Neural progenitor cell (in vitro differentiated cells): ENCODE measurements around the gene GCNT4.

Experiments
- EZH2phosphoT487 ChIP-seq: fragments of 200-600 bp; sonication (generic); IDR thresholded peaks from 2 replicates; pipeline ENCODE4 v1.6.1; 2017; ENCODE audit warnings: antibody characterized with exemption
- TF ChIP-seq, protein P1 (sequence below): fragments of 200-600 bp; sonication (generic); IDR thresholded peaks from 2 replicates; pipeline ENCODE4 v1.5.1; 2017; ENCODE audit warnings: antibody characterized with exemption, mild to moderate bottlenecking

DNA sequence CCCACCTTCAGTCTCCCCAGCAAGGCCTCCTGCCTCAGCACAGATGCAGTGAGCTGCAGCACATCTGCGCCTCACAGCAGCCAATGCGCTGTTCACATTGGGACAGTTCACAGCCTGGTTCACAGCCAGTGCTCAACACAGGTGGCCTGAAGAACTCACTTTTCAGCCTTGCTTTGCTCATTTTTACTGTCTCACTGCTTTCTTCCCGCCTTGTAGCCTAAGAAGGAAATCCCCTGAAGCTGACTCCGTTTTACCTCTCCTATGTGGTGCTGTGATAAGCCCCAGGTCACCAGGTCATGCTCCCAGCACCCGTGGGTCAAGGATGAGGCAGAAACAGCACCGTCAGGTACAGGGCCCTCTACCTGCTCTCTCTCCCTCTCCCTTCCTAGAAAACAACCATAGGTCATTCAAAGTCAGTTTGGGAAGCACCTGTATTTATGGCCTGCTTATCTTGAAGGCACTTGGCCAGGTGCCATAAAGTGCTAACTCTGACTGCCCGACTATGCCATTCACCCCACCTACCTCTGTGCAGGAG lies 1.1 kb downstream of the GCNT4 start:
- TF ChIP-seq, protein P1, sequence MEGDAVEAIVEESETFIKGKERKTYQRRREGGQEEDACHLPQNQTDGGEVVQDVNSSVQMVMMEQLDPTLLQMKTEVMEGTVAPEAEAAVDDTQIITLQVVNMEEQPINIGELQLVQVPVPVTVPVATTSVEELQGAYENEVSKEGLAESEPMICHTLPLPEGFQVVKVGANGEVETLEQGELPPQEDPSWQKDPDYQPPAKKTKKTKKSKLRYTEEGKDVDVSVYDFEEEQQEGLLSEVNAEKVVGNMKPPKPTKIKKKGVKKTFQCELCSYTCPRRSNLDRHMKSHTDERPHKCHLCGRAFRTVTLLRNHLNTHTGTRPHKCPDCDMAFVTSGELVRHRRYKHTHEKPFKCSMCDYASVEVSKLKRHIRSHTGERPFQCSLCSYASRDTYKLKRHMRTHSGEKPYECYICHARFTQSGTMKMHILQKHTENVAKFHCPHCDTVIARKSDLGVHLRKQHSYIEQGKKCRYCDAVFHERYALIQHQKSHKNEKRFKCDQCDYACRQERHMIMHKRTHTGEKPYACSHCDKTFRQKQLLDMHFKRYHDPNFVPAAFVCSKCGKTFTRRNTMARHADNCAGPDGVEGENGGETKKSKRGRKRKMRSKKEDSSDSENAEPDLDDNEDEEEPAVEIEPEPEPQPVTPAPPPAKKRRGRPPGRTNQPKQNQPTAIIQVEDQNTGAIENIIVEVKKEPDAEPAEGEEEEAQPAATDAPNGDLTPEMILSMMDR: no peak
- no peak for TF ChIP-seq EZH2phosphoT487
